ENCODE results near the gene S100A8. TPM values are rescaled to one million over a fixed set of nuclear protein-coding genes. Genes with fewer than 3 reads are reported as not detected.

S100A8 gene
- total RNA-seq, 3 donors from 2014 or later: 13.1 to 37.4 (median 26.5) TPM

- Histone ChIP-seq H3K9me3 (no peaks in the 10 kb centered on the region), H3K4me1 (no peaks in the 10 kb centered on the region), H3K27me3 (peaks cover 0 to 7% of the 10 kb centered on the region in 2 donors), H3K36me3 (no peaks in the 10 kb centered on the region), H3K27ac (no peak overlapping the region), H3K4me3 (no peak overlapping the region)
- no peak for TF ChIP-seq POLR2AphosphoS5 (IDR thresholded peaks at IDR 0.05)
- TF ChIP-seq CTCF (IDR thresholded peaks at IDR 0.05): no peak
- no peak for TF ChIP-seq POLR2A (IDR thresholded peaks at IDR 0.05)
- DNase-seq (ENCODE audit: low spot score in 2 of 2): peak in 1 of 2 donors; percentile 12
- intact Hi-C loops (cut with DNase I; ENCODE audit: low total_unique reads): no loop called here
Observed at GRCh38 chr1:153393926-153394325, 3.1 kb upstream of the S100A8 start.

GRCh38 chr1:153392822-153393221, 1.9 kb upstream of the S100A8 start:
- no peak overlapping the region for H3K4me3 ChIP-seq
- no peak overlapping the region for H3K27ac ChIP-seq
- H3K9me3 ChIP-seq: no peaks in the 10 kb centered on the region
- H3K4me1 ChIP-seq: no peaks in the 10 kb centered on the region
- intact Hi-C loops (cut with DNase I; ENCODE audit: low total_unique reads): no loop called here
- no peak for DNase-seq (ENCODE audit: low spot score in 2 of 2)
- peaks cover 0 to 7% of the 10 kb centered on the region in 2 donors for H3K27me3 ChIP-seq
- no peaks in the 10 kb centered on the region for H3K36me3 ChIP-seq
- TF ChIP-seq POLR2A (IDR thresholded peaks at IDR 0.05) (no peak), POLR2AphosphoS5 (IDR thresholded peaks at IDR 0.05) (no peak), CTCF (IDR thresholded peaks at IDR 0.05) (no peak)

GRCh38 chr1:153392258-153392657, 1.4 kb upstream of the S100A8 start:
- Histone ChIP-seq H3K27me3 (peaks cover 0 to 7% of the 10 kb centered on the region in 2 donors), H3K27ac (no peak overlapping the region), H3K4me1 (no peaks in the 10 kb centered on the region), H3K4me3 (no peak overlapping the region), H3K36me3 (no peaks in the 10 kb centered on the region), H3K9me3 (no peaks in the 10 kb centered on the region)
- no peak for TF ChIP-seq CTCF (IDR thresholded peaks at IDR 0.05)
- no peak for TF ChIP-seq POLR2AphosphoS5 (IDR thresholded peaks at IDR 0.05)
- no peak for TF ChIP-seq POLR2A (IDR thresholded peaks at IDR 0.05)
- intact Hi-C loops (cut with DNase I; ENCODE audit: low total_unique reads): no loop called here
- no peak for DNase-seq (ENCODE audit: low spot score in 2 of 2)

- DNase-seq (ENCODE audit: low spot score in 2 of 2): peak in 1 of 2 donors; percentile 7
- Histone ChIP-seq H3K27ac (no peak overlapping the region), H3K4me3 (no peak overlapping the region), H3K36me3 (no peaks in the 10 kb centered on the region), H3K27me3 (no peaks in the 10 kb centered on the region), H3K9me3 (no peaks in the 10 kb centered on the region), H3K4me1 (no peaks in the 10 kb centered on the region)
- TF ChIP-seq POLR2A (IDR thresholded peaks at IDR 0.05) (no peak), POLR2AphosphoS5 (IDR thresholded peaks at IDR 0.05) (no peak), CTCF (IDR thresholded peaks at IDR 0.05) (no peak)
- intact Hi-C loops (cut with DNase I; ENCODE audit: low total_unique reads): no loop called here
Observed at GRCh38 chr1:153389973-153390879, 647 bp downstream of the S100A8 start.

GRCh38 chr1:153389401-153389800, 1.5 kb downstream of the S100A8 start:
- H3K27me3 ChIP-seq: no peaks in the 10 kb centered on the region
- intact Hi-C loops (cut with DNase I; ENCODE audit: low total_unique reads): no loop called here
- H3K36me3 ChIP-seq: no peaks in the 10 kb centered on the region
- H3K9me3 ChIP-seq: no peaks in the 10 kb centered on the region
- no peak overlapping the region for H3K4me3 ChIP-seq
- no peak overlapping the region for H3K27ac ChIP-seq
- TF ChIP-seq CTCF (IDR thresholded peaks at IDR 0.05) (no peak), POLR2AphosphoS5 (IDR thresholded peaks at IDR 0.05) (no peak), POLR2A (IDR thresholded peaks at IDR 0.05) (no peak)
- no peak for DNase-seq (ENCODE audit: low spot score in 2 of 2)
- H3K4me1 ChIP-seq: no peaks in the 10 kb centered on the region
